GF-D8 (cell line): ENCODE measurements around the gene PRCP.
A peak's percentile ranks its signal among the peaks of the same experiment; 100 is the strongest.
"Not testable (repeated sequence)": the region's sequence is repeated elsewhere in the genome, so short reads cannot be mapped to it uniquely, and the experiment has no call there.

ENCODE experiments used
- DNase-seq: peaks from one replicate; lab custom pipeline; 2025; lab: John Stamatoyannopoulos, UW

The PRCP gene

GRCh38 chr11:82900277-82901164 is at the start of gene PRCP:
PRCP (minus strand) TSS chr11:82900430; CDS start chr11:82900402, 28 bp downstream.
- peak; percentile 91 for DNase-seq

GRCh38 chr11:82949352-82949751 is 49.1 kb upstream of the PRCP start:
- DNase-seq = no peak

GRCh38 chr11:82945682-82946081 is 45.5 kb upstream of the PRCP start:
- no peak for DNase-seq

GRCh38 chr11:82945041-82945440 is 44.8 kb upstream of the PRCP start:
- DNase-seq = not testable (repeated sequence)

GRCh38 chr11:82944198-82944597 is 44.0 kb upstream of the PRCP start:
- DNase-seq = no peak

- not testable (repeated sequence) for DNase-seq
Observed at GRCh38 chr11:82943430-82943829, 43.2 kb upstream of the PRCP start.

GRCh38 chr11:82942376-82942775 is 42.1 kb upstream of the PRCP start:
- DNase-seq = no peak

GRCh38 chr11:82939456-82939855 is 39.2 kb upstream of the PRCP start:
- DNase-seq = no peak

- no peak for DNase-seq
Observed at GRCh38 chr11:82937554-82937953, 37.3 kb upstream of the PRCP start.

- DNase-seq = no peak
Observed at GRCh38 chr11:82936261-82936660, 36.0 kb upstream of the PRCP start.

GRCh38 chr11:82932564-82932963 is 32.3 kb upstream of the PRCP start:
- DNase-seq = no peak

- DNase-seq = no peak
Observed at GRCh38 chr11:82930734-82931133, 30.5 kb upstream of the PRCP start.

- DNase-seq = no peak
Observed at GRCh38 chr11:82930229-82930628, 30.0 kb upstream of the PRCP start.

GRCh38 chr11:82929121-82929520 is 28.9 kb upstream of the PRCP start:
- no peak for DNase-seq

- DNase-seq = peak; percentile 16
Observed at GRCh38 chr11:82927264-82927880, 27.1 kb upstream of the PRCP start.

GRCh38 chr11:82924522-82925224 is 24.4 kb upstream of the PRCP start:
- no peak for DNase-seq

- not testable (repeated sequence) for DNase-seq
Observed at GRCh38 chr11:82922396-82923173, 22.4 kb upstream of the PRCP start.

GRCh38 chr11:82920227-82920626 is 20.0 kb upstream of the PRCP start:
- DNase-seq = not testable (repeated sequence)

- not testable (repeated sequence) for DNase-seq
Observed at GRCh38 chr11:82919786-82920185, 19.6 kb upstream of the PRCP start.

GRCh38 chr11:82909015-82909640 is 8.9 kb upstream of the PRCP start:
- no peak for DNase-seq

GRCh38 chr11:82908311-82908710 is 8.1 kb upstream of the PRCP start:
- no peak for DNase-seq
